KG1 (cell line): Measurements from ENCODE around the gene SLC9B1.
"Not testable (repeated sequence)": the region's sequence is repeated elsewhere in the genome, so short reads cannot be mapped to it uniquely, and the experiment has no call there.

Source experiments
- DNase-seq: peaks from one replicate; lab custom pipeline; 2025; lab: John Stamatoyannopoulos, UW

Gene SLC9B1

GRCh38 chr4:102878349-102878748, 141.2 kb downstream of the SLC9B1 start:
- DNase-seq = not testable (repeated sequence)

- DNase-seq = not testable (repeated sequence)
Measured at GRCh38 chr4:102877477-102878106, 141.9 kb downstream of the SLC9B1 start.

GRCh38 chr4:102871772-102872171, 147.7 kb downstream of the SLC9B1 start:
- DNase-seq = no peak

GRCh38 chr4:102869569-102870197, 149.8 kb downstream of the SLC9B1 start:
- DNase-seq = peak; percentile 54

GRCh38 chr4:102868781-102869568, 150.5 kb downstream of the SLC9B1 start, which contains the start of gene CISD2:
Gene CISD2, plus strand, starts transcription at chr4:102868992. Its CDS starts 93 bp downstream, at chr4:102869085.
- DNase-seq = peak; percentile 91

GRCh38 chr4:102868153-102868780, 151.2 kb downstream of the SLC9B1 start:
- no peak for DNase-seq

GRCh38 chr4:102867278-102868152, 152.0 kb downstream of the SLC9B1 start:
- peak; percentile 70 for DNase-seq

- not testable (repeated sequence) for DNase-seq
Measured at GRCh38 chr4:102865327-102865726, 154.2 kb downstream of the SLC9B1 start.

- no peak for DNase-seq
Measured at GRCh38 chr4:102862747-102863146, 156.8 kb downstream of the SLC9B1 start.

- no peak for DNase-seq
Measured at GRCh38 chr4:102862016-102862415, 157.5 kb downstream of the SLC9B1 start.

- no peak for DNase-seq
Measured at GRCh38 chr4:102860611-102861324, 158.7 kb downstream of the SLC9B1 start.

- no peak for DNase-seq
Measured at GRCh38 chr4:102858828-102859464, 160.6 kb downstream of the SLC9B1 start.
